HAP-1 (cell line): ENCODE data around the gene TGIF1.
A peak's percentile ranks its signal among the peaks of the same experiment; 100 is the strongest.

Experiments used
- DNase-seq, 2 experiments: peaks; one replicate each; pipeline ENCODE4 v3.0.0-alpha.2; 2016 to 2020; ENCODE audit warnings: low spot score in 2 of 2
- H3K27me3 ChIP-seq: fragments of 250-450 bp; sonication (Bioruptor Pico); 2 replicates; pipeline ENCODE4 v1.5.1; 2020; ENCODE audit warnings: low read depth, mild to moderate bottlenecking, moderate library complexity
- H3K36me3 ChIP-seq: fragments of 250-450 bp; sonication (Bioruptor Pico); replicated peaks from 2 replicates; pipeline ENCODE4 v1.5.1; 2020; ENCODE audit warnings: mild to moderate bottlenecking
- H3K4me1 ChIP-seq: fragments of 250-450 bp; sonication (Bioruptor Pico); 2 replicates; pipeline ENCODE4 v1.5.1; 2020; ENCODE audit warnings: mild to moderate bottlenecking
- H3K4me3 ChIP-seq: fragments of 250-450 bp; sonication (Bioruptor Pico); 2 replicates; pipeline ENCODE4 v1.5.1; 2020; ENCODE audit warnings: mild to moderate bottlenecking, moderate library complexity
- H3K9me3 ChIP-seq: fragments of 250-450 bp; sonication (Bioruptor Pico); 2 replicates; pipeline ENCODE4 v1.5.1; 2020; ENCODE audit warnings: mild to moderate bottlenecking, moderate library complexity
- in situ Hi-C: fragments of 300-500 bp; cut with MboI; formaldehyde crosslinking; loops from 3 replicates; pipeline ENCODE4 v1.14.3; 2020; ENCODE audit warnings: low sequenced_read_pairs, inconsistent platforms, mixed read lengths

TGIF1 gene

GRCh38 chr18:3447068-3447894 lies 2.7 kb upstream of the TGIF1 start:
- in situ Hi-C loops = loop anchor here (10.0 kb wide), 1 partner anchor 218 kb away; no protein-coding TSS in a partner anchor
- Histone ChIP-seq H3K36me3 (no peaks in the 10 kb centered on the region), H3K9me3 (no peaks in the 10 kb centered on the region), H3K4me1 (peaks cover 13% of the 10 kb centered on the region), H3K27me3 (no peaks in the 10 kb centered on the region), H3K4me3 (peak overlapping the region; percentile 58)
- DNase-seq = peak in 1 of 2 experiments; percentile 51

GRCh38 chr18:3447895-3448837 lies 1.8 kb upstream of the TGIF1 start:
- in situ Hi-C loops = loop anchor here (10.0 kb wide), 1 partner anchor 217 kb away; no protein-coding TSS in a partner anchor
- Histone ChIP-seq H3K4me1 (peaks cover 13% of the 10 kb centered on the region), H3K4me3 (peak overlapping the region; percentile 58), H3K36me3 (no peaks in the 10 kb centered on the region), H3K9me3 (no peaks in the 10 kb centered on the region), H3K27me3 (no peaks in the 10 kb centered on the region)
- DNase-seq = peak; percentile 96 to 97

- Histone ChIP-seq H3K9me3 (no peaks in the 10 kb centered on the region), H3K27me3 (no peaks in the 10 kb centered on the region), H3K36me3 (no peaks in the 10 kb centered on the region), H3K4me1 (peaks cover 16% of the 10 kb centered on the region), H3K4me3 (peak overlapping the region; percentile 58)
- peak; percentile 39 to 43 for DNase-seq
- in situ Hi-C loops = loop anchor here (10.0 kb wide), 1 partner anchor 216 kb away; no protein-coding TSS in a partner anchor
These were observed 997 bp upstream of the TGIF1 start for GRCh38 chr18:3448838-3449511.

GRCh38 chr18:3449512-3450011 lies 410 bp upstream of the TGIF1 start:
- Histone ChIP-seq H3K9me3 (no peaks in the 10 kb centered on the region), H3K4me3 (peak overlapping the region; percentile 58), H3K27me3 (no peaks in the 10 kb centered on the region), H3K4me1 (peaks cover 22% of the 10 kb centered on the region), H3K36me3 (no peaks in the 10 kb centered on the region)
- DNase-seq = peak; percentile 70 to 90
- in situ Hi-C loops = loop anchor here (5.0 to 10.0 kb wide), 3 partner anchors 148 to 215 kb away; no protein-coding TSS in a partner anchor

- H3K9me3 ChIP-seq = no peaks in the 10 kb centered on the region
- H3K36me3 ChIP-seq = no peaks in the 10 kb centered on the region
- H3K27me3 ChIP-seq = no peaks in the 10 kb centered on the region
- DNase-seq = no peak
- peaks cover 27% of the 10 kb centered on the region for H3K4me1 ChIP-seq
- in situ Hi-C loops = loop anchor here (5.0 to 10.0 kb wide), 2 partner anchors 147 to 166 kb away; no protein-coding TSS in a partner anchor
- peak overlapping the region; percentile 58 for H3K4me3 ChIP-seq
These were observed 819 bp downstream of the TGIF1 start for GRCh38 chr18:3450799-3451182.

- in situ Hi-C loops = loop anchor here (5.0 to 10.0 kb wide), 2 partner anchors 146 to 167 kb away; no protein-coding TSS in a partner anchor
- Histone ChIP-seq H3K36me3 (peaks cover 4% of the 10 kb centered on the region), H3K4me3 (peak overlapping the region; percentile 58), H3K9me3 (no peaks in the 10 kb centered on the region), H3K27me3 (no peaks in the 10 kb centered on the region), H3K4me1 (peaks cover 33% of the 10 kb centered on the region)
- peak; percentile 72 to 93 for DNase-seq
These were observed 1.4 kb downstream of the TGIF1 start for GRCh38 chr18:3451183-3451988.

- H3K9me3 ChIP-seq = no peaks in the 10 kb centered on the region
- H3K4me1 ChIP-seq = peaks cover 26% of the 10 kb centered on the region
- no peaks in the 10 kb centered on the region for H3K27me3 ChIP-seq
- in situ Hi-C loops = loop anchor here (5.0 to 10.0 kb wide), 2 partner anchors 145 to 167 kb away; no protein-coding TSS in a partner anchor
- H3K36me3 ChIP-seq = peaks cover 12% of the 10 kb centered on the region
- H3K4me3 ChIP-seq = peak overlapping the region; percentile 58
- peak; percentile 66 to 71 for DNase-seq
These were observed 2.2 kb downstream of the TGIF1 start for GRCh38 chr18:3451989-3452749.

- in situ Hi-C loops = loop anchor here (5.0 to 10.0 kb wide), 2 partner anchors 144 to 168 kb away; no protein-coding TSS in a partner anchor
- peak in 1 of 2 experiments; percentile 28 for DNase-seq
- H3K27me3 ChIP-seq = no peaks in the 10 kb centered on the region
These were observed 3.0 kb downstream of the TGIF1 start for GRCh38 chr18:3452750-3453539.

GRCh38 chr18:3453540-3454364 lies 3.8 kb downstream of the TGIF1 start:
- peak; percentile 50 to 62 for DNase-seq
- in situ Hi-C loops = loop anchor here (5.0 to 10.0 kb wide), 2 partner anchors 144 to 169 kb away; no protein-coding TSS in a partner anchor
- Histone ChIP-seq H3K4me3 (peak overlapping the region; percentile 58), H3K36me3 (peaks cover 27% of the 10 kb centered on the region), H3K27me3 (no peaks in the 10 kb centered on the region), H3K9me3 (no peaks in the 10 kb centered on the region), H3K4me1 (peaks cover 20% of the 10 kb centered on the region)

More at GRCh38 chr18:3452750-3453539, 3.0 kb downstream of the TGIF1 start:
- H3K36me3 ChIP-seq = peaks cover 19% of the 10 kb centered on the region
- peak overlapping the region; percentile 58 for H3K4me3 ChIP-seq
- H3K4me1 ChIP-seq = peaks cover 20% of the 10 kb centered on the region
- no peaks in the 10 kb centered on the region for H3K9me3 ChIP-seq

- Histone ChIP-seq H3K27me3 (no peaks in the 10 kb centered on the region), H3K9me3 (no peaks in the 10 kb centered on the region), H3K36me3 (peaks cover 33% of the 10 kb centered on the region), H3K4me3 (peak overlapping the region; percentile 58), H3K4me1 (peaks cover 20% of the 10 kb centered on the region)
- in situ Hi-C loops = loop anchor here (5.0 to 10.0 kb wide), 2 partner anchors 143 to 170 kb away; no protein-coding TSS in a partner anchor
- peak in 1 of 2 experiments; percentile 82 for DNase-seq
These were observed 4.6 kb downstream of the TGIF1 start for GRCh38 chr18:3454365-3455089.
